HG03135 (cell line): ENCODE results near the gene PPP2R1A.

Experiments used
- ATAC-seq: cut with Tn5 transposase; IDR thresholded peaks from one replicate; pipeline ENCODE4 v1.9.1; 2021; ENCODE audit warnings: mild to moderate bottlenecking, moderate library complexity; ENCODE audit not compliant: unreplicated experiment

The PPP2R1A gene

DNA sequence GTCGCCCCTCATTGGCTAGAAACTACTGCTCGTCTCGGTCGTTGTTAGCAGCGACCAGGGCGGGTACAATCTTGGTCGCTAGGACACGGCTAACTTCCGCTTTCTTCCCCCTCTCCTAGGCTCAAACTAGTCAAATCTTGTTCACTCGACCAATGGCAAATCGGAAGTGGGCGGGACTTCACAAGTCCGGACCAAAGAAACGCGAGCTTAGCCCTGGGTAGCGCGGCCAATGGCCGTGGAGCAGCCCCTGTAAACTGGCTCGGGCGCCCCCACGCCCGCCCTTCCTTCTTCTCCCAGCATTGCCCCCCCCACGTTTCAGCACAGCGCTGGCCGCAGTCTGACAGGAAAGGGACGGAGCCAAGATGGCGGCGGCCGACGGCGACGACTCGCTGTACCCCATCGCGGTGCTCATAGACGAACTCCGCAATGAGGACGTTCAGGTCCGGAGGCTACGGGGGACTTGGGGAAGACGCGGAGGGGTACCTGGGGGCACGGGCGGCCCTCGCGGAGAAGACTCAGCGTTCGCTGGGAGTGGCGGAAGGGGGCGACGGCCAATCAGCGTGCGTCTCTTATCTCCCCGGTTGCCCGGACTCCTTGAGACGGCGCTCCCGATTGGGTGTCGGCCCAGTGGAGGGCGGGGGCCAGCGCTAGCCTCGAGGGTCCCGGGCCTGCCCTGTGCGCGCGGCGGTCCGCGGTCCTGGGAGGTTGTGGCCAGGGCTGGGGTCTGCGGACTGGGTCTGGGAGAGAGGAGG lies at the start of gene PPP2R1A:
Gene PPP2R1A, plus strand, starts transcription at position 318 of the 752 bp plus-strand sequence. Its CDS starts 45 bp downstream, at position 363.
- peak; percentile 90 for ATAC-seq

DNA sequence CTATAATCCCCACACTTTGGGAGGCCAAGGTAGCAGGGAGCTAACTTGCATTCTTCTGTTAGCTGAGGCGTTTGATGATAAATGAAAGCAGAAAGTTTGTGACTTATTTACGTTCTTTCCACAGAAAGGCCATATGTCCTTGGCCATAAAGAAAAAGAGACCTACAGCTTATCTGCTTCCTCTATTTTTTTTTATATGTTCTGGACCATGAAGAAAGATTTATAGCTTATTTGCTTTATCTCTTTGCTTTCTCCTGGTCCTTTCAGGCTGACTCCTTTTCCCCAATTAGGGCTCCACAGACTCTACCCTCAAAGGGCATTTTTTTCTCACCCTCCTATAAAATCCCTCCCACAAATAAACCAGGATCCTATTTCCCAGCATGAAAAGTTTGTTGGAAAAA lies 48.6 kb upstream of the PPP2R1A start:
- ATAC-seq, result no peak

DNA sequence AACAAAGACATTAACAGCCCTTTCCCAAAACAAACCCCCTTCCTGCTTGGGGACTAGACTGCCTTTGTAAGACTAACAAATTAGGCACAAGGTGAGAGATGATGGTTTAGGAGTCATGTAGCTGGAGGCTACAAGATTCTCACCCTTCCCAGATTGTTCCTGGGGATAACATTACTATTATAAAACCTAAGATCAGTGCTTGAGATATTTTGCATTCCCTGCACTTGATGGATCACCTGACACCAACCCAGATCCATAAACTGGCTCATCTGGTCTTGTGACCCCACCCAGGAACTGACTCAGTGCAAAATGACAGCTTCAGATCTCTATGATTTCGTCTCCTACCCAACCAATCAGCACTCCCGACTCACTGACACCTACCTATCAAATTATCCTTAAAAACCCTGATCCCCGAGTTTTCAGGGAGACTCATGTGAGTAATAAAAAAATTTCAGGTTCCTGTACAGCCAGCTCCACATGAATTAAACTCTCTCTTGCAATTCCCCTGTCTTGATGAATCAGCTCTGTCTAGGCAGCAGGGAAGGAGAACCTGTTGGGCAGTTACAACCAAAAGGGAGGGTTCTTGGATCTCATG lies 47.8 kb upstream of the PPP2R1A start:
- ATAC-seq, result no peak

DNA sequence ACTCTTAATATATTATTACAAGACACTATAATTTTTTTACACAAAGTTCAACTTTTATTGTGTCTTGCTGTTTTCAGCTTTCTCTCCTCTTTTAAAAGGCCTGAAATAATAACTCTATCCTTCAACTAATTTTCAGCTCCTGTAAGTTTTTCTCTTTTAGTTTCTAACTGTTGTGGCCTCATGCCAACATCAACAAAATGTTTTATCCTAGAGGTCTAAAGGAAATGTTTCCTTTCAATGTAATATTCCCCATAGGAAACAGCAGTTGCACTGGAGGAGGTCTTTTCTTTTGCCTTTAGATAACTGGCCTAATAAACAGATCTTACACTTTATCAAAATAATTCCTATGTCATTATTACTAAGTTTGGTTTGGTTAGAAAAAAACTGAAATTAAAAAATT lies 41.6 kb upstream of the PPP2R1A start:
- ATAC-seq, result no peak

DNA sequence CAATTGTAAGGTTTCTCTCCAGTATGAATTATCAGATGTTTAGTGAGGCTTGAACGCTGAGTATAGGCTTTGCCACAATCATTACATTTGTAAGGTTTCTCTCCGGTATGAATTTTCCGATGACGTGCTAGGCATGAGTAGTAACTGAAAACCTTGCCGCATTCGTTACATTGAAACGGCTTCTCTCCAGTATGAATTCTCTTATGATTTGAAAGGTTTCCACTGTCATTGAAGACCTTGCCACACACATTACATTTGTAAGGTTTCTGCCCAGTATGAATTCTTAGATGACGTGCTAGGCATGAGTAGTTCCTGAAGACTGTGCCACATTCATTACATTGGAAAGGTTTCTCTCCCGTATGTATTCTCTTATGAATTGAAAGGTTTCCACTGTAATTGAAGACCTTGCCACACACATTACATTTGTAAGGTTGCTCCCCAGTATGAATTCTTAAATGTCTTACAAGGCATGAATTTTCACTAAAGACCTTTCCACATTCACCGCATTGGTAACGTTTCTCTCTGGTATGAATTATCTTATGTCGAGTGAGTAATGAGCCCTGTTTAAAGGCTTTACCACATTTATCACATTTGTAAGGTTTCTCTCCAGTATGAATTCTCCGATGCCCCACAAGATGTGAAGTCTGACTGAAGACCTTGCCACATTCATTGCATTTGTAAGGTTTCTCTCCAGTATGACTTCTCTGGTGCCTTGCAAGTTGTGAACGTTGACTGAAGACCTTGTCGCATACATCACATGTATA lies 34.1 kb upstream of the PPP2R1A start:
- no peak for ATAC-seq

DNA sequence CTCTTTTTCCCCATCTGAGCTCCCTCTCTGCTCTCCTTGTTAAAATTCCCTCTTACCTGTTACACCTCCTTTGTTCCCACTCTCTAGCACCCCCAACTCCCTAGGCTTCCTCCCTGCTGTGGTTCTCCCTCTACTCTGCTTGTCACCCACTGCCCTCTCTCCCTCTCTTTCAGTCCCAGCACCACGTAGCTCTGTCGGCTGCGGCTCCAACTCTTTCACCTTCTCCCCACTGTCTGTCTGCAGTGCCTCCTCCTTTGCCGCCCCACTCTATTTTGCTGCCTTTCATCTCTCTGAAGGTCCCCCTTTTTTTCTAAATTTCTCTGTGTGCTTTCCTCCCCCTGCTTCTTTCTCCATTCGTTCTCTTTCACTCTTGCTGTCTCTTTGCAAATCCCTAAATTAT lies 19.5 kb upstream of the PPP2R1A start:
- ATAC-seq, result no peak

DNA sequence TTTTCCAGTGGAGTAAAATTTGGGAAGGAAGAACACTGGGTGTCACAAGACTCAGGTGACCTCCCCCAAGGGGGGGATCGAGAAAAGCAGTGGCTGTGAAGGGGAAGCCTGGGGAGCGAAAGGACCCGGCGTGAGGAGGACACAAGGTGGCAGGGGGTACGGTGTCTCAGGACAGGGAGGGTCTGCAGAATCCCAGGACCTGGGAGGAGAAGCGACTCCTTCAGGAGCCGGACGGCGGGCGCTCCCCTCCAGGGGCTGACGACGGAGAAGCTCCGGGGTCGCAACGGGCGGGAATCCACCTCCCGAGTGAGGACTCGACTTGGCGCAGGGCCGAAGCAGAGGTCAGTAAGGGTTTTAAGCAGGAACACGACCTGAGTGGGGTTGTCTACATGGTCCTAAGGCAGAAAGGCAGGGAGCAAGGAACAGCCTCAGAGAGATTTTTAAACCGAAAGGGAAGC lies 19.0 kb upstream of the PPP2R1A start:
- ATAC-seq, result peak; percentile 29

DNA sequence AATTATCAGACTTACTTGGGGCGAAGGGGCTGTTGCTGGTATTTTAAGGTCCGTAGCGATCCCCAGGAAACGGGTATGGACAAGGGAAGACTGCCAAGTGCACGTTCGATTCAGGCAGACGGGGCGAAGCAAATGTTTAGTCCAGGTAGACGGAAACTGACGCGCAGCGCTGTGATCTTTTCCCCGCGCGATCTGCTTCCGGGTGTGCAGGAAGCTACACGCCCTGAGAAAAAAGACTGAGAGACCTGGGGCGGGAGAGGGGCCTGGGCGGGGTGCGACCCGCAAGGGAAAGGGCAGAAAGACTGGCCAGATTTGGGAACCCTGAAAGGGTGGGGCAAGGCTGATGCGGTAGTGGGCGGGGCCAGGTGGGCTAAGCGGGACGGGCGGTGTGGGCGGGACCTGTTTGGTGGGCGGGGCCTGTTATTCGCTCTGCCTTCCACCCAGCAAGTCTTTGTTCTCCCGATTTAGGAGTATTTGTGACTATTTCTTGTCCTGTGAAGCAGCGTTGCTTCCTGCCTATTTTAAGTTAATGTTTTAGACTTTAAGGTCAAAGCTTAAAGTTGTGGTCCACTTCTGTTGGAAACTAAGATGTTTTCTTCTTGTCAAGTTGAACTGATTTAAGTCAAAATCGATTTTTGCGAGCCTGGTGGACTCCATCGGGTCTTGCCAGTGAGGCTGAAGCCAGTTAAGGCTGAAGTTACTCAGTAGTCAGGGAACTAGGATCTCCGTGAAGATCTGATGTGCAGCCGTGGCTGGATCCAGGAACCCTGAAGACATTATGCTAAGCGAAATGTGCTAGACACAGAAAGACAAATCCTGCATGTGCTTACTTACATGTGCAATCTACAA lies 18.3 kb upstream of the PPP2R1A start, which contains the start of gene ZNF836:
Gene ZNF836, minus strand, starts transcription at position 301 of the 849 bp plus-strand sequence. CDS start 3,549 bp downstream, outside the sequence.
- ATAC-seq, result peak; percentile 74

DNA sequence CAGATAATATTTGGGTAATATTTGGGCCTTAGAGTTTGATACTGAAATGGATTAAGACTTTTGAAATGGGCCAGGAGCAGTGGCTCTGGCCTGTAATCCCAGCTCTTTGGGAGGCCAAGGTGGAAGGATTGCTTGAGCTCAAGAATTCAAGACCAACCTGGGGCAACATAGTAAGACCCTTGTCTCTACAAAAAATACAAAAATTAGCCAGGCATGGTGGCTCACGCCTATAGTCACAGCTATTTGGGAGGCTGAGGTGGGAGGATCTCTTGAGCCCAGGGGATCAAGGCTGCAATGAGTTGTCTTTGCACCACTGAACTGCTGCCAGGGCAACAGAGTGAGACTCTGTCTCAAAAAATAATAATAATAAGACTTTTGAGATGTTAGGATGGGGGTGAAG lies 17.5 kb upstream of the PPP2R1A start:
- no peak for ATAC-seq

DNA sequence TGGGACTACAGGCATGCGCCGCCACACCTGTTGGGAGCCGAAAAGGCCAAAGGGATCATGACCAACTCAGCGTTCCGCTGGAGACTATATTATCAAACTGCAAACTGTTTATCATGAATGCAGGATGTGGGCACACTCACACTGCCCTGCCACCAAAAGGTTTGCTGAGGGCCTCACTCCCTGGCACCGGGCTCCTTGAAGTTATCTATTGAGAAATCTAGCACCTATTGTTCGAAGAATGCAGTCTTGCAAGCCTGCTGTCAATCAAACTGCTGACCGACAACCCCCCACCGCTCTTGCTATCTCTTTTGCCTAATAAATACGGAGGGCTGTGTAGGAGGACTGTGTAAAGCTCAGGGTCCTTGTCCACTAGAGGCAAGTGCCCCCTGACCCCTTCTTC lies 13.3 kb upstream of the PPP2R1A start:
- no peak for ATAC-seq

DNA sequence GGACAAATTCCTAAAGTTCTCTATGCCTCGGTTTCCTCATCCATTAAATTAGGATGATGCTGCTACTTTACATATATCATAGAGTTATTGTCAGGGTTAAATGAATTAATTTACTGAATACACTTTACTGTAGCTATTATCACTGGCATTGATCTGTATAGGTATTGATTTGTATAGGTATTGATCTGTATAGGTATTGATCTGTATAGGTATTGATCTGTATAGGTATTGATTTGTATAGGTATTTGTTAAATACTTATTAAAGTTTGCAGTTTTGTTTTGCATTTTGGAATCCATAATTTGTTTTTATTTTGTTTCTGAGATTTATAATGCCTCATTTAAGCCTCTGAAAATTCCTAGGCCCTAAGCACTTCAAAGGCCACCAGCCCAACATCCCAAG lies 2.4 kb upstream of the PPP2R1A start:
- ATAC-seq, result no peak

DNA sequence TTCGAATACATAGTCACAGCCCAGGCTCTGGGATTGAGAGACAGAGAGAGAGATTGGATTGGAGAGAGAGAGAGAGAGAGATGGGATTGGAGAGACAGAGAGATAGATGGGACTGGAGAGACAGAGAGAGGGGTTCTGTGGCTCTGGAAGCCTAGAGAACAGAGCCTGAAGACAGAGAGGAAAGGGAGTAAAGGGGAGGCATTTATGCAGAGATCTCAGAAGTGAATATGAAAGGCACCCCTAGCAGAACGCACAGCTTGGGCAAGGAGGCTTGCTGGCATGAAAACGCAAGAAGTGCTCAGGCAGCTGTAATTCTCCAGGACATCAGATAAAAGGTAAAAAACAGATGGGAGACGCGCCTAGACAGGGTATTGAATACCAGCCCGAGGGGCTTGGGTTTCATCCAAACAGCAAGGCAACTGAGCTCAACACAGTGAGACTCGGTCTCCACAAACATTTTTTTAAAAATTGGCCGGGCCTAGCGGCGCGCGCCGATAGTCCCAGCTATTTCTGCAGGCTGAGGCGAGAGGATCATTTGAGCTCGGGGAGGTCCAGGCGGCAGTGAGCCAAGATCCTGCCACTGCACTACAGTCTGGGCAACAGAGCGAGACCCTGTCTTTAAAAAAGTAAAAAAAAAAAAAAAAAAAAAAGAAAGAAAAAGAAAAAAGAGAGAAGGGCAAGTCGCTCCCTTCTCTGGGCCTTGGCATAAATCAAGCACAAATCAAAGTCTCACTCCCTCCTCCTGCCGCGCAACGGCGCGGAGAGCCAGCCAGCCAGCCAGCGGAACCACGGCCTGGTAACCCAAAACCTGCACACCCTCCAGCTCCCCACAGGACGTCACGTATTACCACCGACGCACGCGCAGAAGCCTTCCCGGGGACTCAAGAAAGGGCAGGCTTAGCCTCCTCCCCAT lies 774 bp upstream of the PPP2R1A start:
- ATAC-seq, result peak; percentile 0

DNA sequence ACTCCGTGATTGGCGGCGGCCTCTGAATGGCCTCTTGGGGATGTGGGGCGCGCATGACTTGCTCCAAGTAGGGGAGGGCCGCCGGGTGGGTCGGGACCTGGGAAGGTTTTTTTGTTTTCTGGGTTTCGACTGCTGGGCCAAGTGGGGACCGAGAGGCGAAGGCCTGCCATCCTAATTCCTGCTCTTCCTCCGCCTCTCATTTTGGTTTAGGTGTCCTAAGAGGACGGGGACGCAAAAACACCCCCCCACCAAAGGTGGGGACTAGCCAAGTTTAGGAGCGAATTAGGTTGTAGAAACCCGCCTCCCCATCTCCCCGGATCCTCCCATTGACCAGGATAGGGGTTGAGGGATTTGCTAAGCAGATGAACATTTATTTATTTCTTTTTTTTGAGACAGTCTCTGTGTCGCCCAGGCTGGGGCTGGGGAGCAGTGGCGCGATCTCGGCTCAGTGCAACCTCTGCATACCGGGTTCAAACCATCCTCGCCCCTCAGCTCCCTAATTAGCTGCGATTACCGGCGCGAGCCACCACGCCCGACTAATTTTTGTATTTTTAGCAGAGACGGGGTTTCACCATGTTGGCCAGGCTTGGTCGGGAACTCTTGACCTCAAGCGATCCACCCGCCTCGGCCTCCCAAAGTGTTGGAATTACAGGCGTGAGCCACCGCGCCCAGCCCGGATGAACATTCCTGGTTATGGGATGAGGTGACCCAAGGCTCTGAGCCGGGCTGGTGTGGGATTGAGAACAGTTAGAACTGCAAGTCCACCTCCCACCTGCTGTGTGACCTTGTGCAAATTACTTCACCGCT lies 838 bp downstream of the PPP2R1A start:
- peak; percentile 0 for ATAC-seq

DNA sequence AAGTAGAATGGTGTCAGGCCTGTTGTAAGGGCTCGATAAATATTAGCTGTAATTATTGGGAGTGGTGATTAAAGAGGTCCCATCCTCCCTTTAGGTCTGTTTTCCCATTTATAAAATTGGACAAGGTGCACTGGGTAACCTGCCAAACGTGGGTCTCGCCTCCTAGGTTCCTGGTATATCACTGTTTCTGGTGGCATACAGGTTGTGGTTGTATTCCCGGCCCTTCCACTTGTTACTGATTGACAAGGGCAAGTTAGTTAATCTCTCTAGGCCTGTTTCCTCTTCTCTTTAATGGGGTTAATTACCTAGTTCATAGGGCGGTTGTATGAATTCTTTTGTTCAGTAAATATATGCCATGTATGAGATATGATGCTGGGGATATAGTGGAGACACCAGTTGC lies 1.5 kb downstream of the PPP2R1A start:
- no peak for ATAC-seq

DNA sequence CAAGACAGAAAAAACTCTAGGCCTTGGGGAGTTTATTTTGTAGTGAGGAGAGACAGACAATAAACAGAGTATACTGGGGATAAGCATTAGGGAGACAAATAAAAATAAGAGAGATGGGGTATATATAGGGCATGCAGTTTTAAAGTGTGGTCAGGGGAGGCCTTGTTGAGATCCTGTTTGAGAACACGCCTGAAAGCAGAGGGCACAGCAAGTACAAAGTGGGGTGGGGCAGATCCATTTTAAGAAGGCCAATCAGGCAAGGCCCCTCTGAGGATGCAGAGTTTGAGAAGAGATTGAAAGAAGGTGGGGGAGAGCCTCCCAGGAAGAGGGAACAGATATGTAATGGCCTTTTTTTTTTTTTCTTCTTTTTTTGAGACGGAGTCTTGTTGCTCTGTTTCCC lies 2.1 kb downstream of the PPP2R1A start:
- ATAC-seq, result no peak

DNA sequence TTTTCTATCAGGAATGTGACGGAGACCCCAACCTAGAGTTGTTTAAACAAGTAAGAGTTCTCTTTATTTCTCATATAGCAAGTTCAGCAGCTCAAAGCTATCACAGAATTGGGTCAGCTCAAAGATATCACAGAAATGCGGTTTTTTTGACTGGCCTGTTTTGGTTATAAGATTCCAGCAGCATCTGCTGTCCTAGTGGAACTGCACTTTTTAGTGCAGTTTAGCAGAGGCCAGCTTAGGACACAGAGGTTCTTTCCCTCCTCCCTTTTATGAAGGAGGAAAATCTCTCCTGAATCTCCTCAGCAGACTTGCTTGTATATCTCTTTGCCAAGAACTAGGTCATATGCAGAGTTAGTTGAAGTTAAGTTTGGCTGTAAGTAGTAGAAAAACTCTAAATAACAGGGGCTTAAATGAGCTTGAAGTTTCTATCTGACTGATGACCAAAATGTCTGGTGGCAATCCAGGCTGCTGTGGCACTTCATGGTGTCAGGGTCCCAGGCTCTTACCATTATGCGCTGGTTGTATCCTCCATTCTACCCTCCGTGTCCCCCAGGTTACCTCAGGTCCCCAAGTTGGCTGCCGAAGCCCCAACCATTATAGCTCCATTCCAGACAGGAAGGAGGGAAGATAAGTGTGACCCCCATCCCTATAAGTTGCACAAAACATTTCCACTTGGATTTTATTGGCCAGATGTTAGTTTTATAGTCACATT lies 6.6 kb downstream of the PPP2R1A start:
- ATAC-seq, result no peak

DNA sequence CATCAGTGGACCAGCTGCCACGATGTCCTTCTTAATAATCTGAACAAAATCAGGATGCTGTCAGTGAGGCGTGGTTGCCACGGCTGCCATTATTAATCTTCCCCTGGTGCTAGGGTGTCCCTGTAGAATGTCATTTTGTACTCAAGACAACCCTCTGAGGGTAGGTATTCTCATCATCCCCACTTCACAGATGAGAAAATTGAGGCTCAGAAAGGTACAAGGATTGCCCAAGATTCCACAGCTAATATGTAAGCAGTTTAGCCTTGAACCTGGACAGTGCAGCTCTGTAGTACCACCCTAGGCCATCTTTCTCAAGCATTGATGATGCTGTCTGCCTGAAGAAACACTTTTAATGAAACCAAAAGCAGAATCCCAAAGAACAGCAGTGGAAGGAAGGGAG lies 8.1 kb downstream of the PPP2R1A start:
- no peak for ATAC-seq

DNA sequence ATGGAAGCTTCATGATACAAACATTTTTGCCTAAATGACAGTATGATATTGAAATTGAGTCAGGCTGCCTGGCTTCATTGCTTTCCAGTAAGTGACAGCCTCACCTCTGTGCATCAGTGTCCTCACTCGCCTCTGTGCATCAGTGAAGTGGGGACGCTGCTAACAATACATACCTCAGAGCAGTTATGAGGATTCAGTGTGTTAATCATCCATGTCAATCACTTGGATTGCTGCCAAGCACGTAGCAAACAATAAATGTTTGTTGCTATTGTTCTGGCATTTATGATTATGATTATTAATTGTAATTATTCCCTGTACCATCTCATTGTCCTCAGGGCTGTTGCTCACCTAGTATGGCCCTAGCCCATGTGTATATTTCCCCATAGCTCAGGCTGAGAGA lies 8.8 kb downstream of the PPP2R1A start:
- ATAC-seq, result no peak
